Measurements from ENCODE around the gene MRPS23.

MRPS23 gene

DNA sequence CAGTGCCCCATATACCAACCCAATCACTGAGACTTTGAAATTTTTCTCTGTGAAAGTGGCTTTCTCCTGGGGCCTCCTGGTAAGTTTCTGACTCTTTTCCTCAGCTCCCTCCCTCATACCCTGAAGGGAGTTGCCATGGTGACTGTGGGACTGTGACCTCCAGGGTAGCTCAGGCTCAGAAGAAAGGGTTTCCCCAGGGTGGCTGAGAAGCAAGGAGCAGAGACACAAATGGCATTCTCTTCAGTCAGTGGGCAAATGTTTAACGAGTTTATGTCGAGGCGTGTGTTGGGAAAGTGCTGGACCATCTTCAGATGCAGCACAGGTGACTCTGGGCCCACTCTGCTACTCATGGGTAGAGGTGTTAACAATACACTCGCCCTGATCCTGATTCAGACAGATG, 46.8 kb downstream of the MRPS23 start:
- DNase-seq (ENCODE audit: low read depth in 2 of 3, low spot score in 1 of 3), result no peak

DNA sequence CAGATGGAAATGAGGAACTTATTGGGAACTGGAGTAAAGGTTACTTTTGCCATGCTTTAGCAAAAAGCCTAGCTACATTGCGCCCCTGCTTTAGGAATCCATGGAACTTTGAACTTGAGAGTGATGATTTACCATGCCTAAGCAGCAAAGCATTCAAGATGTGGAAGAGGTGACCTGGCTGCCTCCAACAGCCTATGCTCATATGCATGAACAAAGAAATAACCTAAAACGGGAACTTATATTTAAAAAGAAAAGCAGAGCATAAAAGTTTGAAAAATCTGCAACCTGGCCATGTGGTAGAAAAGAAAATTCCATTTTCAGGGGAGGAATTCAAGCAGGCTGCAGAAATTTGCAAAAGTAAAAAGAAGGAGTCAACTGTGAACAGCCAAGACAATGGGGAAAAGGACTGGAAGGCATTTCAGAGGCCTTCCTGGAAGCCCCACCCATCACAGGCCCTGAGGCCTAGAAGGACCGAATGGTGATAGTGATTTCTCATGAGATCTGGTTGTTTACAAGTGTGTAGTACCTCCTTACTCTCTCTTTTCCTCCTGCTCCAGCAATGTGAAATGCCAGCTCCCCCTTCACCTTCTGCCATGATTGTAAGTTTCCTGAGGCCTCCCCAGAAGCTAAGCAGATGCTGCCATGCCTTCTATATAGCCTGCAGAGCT, 48.7 kb downstream of the MRPS23 start:
- no peak for DNase-seq (ENCODE audit: low read depth in 2 of 3, low spot score in 1 of 3)

DNA sequence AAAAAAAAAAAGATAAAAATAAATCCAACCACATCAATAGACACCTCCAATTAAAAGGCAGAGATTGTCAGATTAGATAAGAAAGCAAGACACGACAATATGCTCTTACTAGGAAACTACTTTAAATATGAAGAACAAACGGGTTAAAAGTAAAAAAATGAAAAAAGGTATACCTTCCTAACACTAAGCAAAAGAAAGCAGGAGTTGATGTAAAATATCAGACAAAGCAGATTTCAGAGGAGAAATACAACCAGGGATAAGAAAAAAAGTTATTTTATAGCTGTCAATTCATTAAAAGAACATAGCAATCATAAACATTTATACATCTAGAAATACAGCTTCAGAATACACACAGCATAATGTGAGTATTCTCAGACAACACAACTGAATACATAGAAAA, 55.0 kb downstream of the MRPS23 start:
- no peak for DNase-seq (ENCODE audit: low read depth in 2 of 3, low spot score in 1 of 3)

DNA sequence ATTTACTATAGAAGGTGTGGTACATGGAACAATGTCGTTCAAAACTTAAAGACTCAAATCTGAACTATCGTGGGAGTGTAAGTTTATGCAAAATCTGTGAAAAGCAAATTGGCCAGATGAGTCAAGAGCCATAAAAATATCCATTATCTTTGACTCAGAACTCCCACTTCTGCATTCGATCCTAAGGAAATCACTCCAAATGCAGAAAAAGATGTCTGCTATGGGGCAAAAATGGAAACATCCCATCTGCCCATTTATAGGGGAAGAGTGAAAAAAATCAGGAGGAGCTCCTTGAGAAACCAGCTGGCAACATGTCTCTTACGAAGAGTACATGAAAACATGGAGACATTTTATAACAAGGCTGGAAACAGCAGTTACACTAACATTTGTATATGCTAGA, 61.1 kb downstream of the MRPS23 start:
- no peak for DNase-seq (ENCODE audit: low read depth in 2 of 3, low spot score in 1 of 3)

DNA sequence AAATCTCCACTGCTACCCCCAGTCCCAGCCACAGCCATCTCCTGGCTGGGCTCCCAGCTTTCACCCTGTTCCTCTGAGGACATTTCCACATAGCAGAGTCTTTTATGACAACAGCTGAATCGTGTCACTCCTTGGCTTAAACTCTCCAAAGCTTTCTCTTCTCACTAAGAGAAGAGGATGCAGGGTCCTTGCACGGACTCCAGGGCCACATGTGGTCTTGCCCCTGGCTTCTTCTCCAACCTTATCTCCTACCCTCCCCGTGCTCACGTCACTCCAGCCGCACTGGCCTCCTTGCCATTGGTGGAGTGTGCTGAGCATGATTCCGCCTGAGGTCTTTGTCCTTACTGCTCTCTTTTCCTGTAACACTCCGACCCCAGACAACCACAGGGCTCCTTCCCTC, 64.8 kb downstream of the MRPS23 start:
- DNase-seq (ENCODE audit: low read depth in 2 of 3, low spot score in 1 of 3), result no peak

Data from stimulated activated CD4-positive, alpha-beta T cell treated with anti-CD3 and anti-CD28 coated beads, Interleukin-12 subunit alpha, Interleukin-12 subunit beta, amount 100 ng/mL, for 48 hours (primary cell).